Measurements from ENCODE around the gene NCOA7.

- TF ChIP-seq, protein P1, sequence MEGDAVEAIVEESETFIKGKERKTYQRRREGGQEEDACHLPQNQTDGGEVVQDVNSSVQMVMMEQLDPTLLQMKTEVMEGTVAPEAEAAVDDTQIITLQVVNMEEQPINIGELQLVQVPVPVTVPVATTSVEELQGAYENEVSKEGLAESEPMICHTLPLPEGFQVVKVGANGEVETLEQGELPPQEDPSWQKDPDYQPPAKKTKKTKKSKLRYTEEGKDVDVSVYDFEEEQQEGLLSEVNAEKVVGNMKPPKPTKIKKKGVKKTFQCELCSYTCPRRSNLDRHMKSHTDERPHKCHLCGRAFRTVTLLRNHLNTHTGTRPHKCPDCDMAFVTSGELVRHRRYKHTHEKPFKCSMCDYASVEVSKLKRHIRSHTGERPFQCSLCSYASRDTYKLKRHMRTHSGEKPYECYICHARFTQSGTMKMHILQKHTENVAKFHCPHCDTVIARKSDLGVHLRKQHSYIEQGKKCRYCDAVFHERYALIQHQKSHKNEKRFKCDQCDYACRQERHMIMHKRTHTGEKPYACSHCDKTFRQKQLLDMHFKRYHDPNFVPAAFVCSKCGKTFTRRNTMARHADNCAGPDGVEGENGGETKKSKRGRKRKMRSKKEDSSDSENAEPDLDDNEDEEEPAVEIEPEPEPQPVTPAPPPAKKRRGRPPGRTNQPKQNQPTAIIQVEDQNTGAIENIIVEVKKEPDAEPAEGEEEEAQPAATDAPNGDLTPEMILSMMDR (IDR thresholded peaks at IDR 0.05; ENCODE audit: low read depth, low read length): no peak
- no peak for TF ChIP-seq EZH2phosphoT487 (IDR thresholded peaks at IDR 0.05; ENCODE audit: low read depth)
These were observed 41.8 kb downstream of the NCOA7 start for GRCh38 chr6:125832391-125833117.

All from OCI-LY3 (cell line).